Activated T-helper 2 cell treated with anti-CD3 and anti-CD28 coated beads, Interferon-gamma antibody, Interleukin-2, Interleukin-4, amounts not matched to agents 10 μg/mL and 5 μg/mL and 100 μg/mL, durations not matched to agents 14 hours and 24 hours and 36 hours (primary cell): ENCODE measurements around the gene NMB. TPM values are rescaled to one million over a fixed set of nuclear protein-coding genes. Genes with fewer than 3 reads are reported as not detected.

Source experiments
- DNase-seq: peaks from one replicate; pipeline ENCODE4 v3.0.0; 2021; ENCODE audit warnings: low spot score
- H3K27ac Mint-ChIP-seq: one replicate; pipeline ENCODE4 v1.8.0; 2021; ENCODE audit warnings: mixed read lengths
- H3K27me3 Mint-ChIP-seq: one replicate; pipeline ENCODE4 v1.8.0; 2021; ENCODE audit warnings: low read depth, mixed read lengths
- H3K36me3 Mint-ChIP-seq: one replicate; pipeline ENCODE4 v1.8.0; 2021; ENCODE audit warnings: low read depth, mixed read lengths
- H3K4me1 Mint-ChIP-seq: one replicate; pipeline ENCODE4 v1.8.0; 2021; ENCODE audit warnings: low read depth, mixed read lengths
- H3K4me3 Mint-ChIP-seq: one replicate; pipeline ENCODE4 v1.8.0; 2021; ENCODE audit warnings: low read depth, mild to moderate bottlenecking, moderate library complexity, mixed read lengths
- H3K9me3 Mint-ChIP-seq: one replicate; pipeline ENCODE4 v1.8.0; 2021; ENCODE audit warnings: mixed read lengths
- intact Hi-C: fragments of 100-400 bp; cut with micrococcal nuclease; formaldehyde crosslinking; loops from one replicate; pipeline ENCODE4 v1.15.1; 2023
- total RNA-seq: library from RNA; stranded (reverse); gene quantifications from 2 replicates; pipeline ENCODE4 v1.2.3, GENCODE V29; 2022

NMB gene
- total RNA-seq, 1 donor from 2014 or later: 2.5 TPM

GRCh38 chr15:84629033-84629432, 29.0 kb downstream of the NMB start:
- intact Hi-C loops: no loop called here
- peaks cover 9% of the 10 kb centered on the region for H3K9me3 Mint-ChIP-seq
- H3K27ac Mint-ChIP-seq: no peak overlapping the region
- H3K27me3 Mint-ChIP-seq: no peaks in the 10 kb centered on the region
- H3K4me1 Mint-ChIP-seq: peaks cover 17% of the 10 kb centered on the region
- H3K36me3 Mint-ChIP-seq: peaks cover 10% of the 10 kb centered on the region
- H3K4me3 Mint-ChIP-seq: no peak overlapping the region
- DNase-seq: no peak

- Mint-ChIP-seq H3K4me1 (peaks cover 2% of the 10 kb centered on the region), H3K9me3 (peaks cover 38% of the 10 kb centered on the region), H3K4me3 (no peak overlapping the region), H3K36me3 (peaks cover 42% of the 10 kb centered on the region), H3K27ac (no peak overlapping the region), H3K27me3 (no peaks in the 10 kb centered on the region)
- no peak for DNase-seq
- intact Hi-C loops: no loop called here
Measured at GRCh38 chr15:84625123-84625522, 32.9 kb downstream of the NMB start.

- intact Hi-C loops: no loop called here
- Mint-ChIP-seq H3K27ac (no peak overlapping the region), H3K36me3 (peaks cover 50% of the 10 kb centered on the region), H3K4me1 (no peaks in the 10 kb centered on the region), H3K27me3 (no peaks in the 10 kb centered on the region), H3K9me3 (peaks cover 45% of the 10 kb centered on the region), H3K4me3 (no peak overlapping the region)
- no peak for DNase-seq
Measured at GRCh38 chr15:84624359-84624758, 33.6 kb downstream of the NMB start.

GRCh38 chr15:84621358-84621979, 36.5 kb downstream of the NMB start:
- no peak overlapping the region for H3K4me3 Mint-ChIP-seq
- H3K27ac Mint-ChIP-seq: no peak overlapping the region
- DNase-seq: no peak
- no peaks in the 10 kb centered on the region for H3K4me1 Mint-ChIP-seq
- intact Hi-C loops: no loop called here
- peaks cover 50% of the 10 kb centered on the region for H3K9me3 Mint-ChIP-seq
- H3K36me3 Mint-ChIP-seq: peaks cover 59% of the 10 kb centered on the region
- no peaks in the 10 kb centered on the region for H3K27me3 Mint-ChIP-seq

GRCh38 chr15:84620626-84621025, 37.4 kb downstream of the NMB start:
- no peak overlapping the region for H3K27ac Mint-ChIP-seq
- peaks cover 50% of the 10 kb centered on the region for H3K9me3 Mint-ChIP-seq
- DNase-seq: no peak
- peaks cover 60% of the 10 kb centered on the region for H3K36me3 Mint-ChIP-seq
- H3K27me3 Mint-ChIP-seq: no peaks in the 10 kb centered on the region
- intact Hi-C loops: no loop called here
- H3K4me1 Mint-ChIP-seq: no peaks in the 10 kb centered on the region
- H3K4me3 Mint-ChIP-seq: no peak overlapping the region

- peaks cover 24% of the 10 kb centered on the region for H3K9me3 Mint-ChIP-seq
- intact Hi-C loops: no loop called here
- H3K4me1 Mint-ChIP-seq: no peaks in the 10 kb centered on the region
Measured at GRCh38 chr15:84616235-84616634, 41.8 kb downstream of the NMB start.

GRCh38 chr15:84611631-84612030, 46.4 kb downstream of the NMB start:
- intact Hi-C loops: no loop called here
- Mint-ChIP-seq H3K4me3 (no peak overlapping the region), H3K27ac (no peak overlapping the region), H3K4me1 (no peaks in the 10 kb centered on the region), H3K9me3 (no peaks in the 10 kb centered on the region), H3K36me3 (peaks cover 31% of the 10 kb centered on the region), H3K27me3 (no peaks in the 10 kb centered on the region)
- DNase-seq: no peak

More at GRCh38 chr15:84616235-84616634, 41.8 kb downstream of the NMB start:
- DNase-seq: no peak
- Mint-ChIP-seq H3K27me3 (no peaks in the 10 kb centered on the region), H3K27ac (no peak overlapping the region), H3K36me3 (peaks cover 36% of the 10 kb centered on the region), H3K4me3 (no peak overlapping the region)

- Mint-ChIP-seq H3K9me3 (no peaks in the 10 kb centered on the region), H3K36me3 (peaks cover 40% of the 10 kb centered on the region), H3K27ac (no peak overlapping the region), H3K4me1 (peaks cover 10% of the 10 kb centered on the region), H3K4me3 (no peak overlapping the region), H3K27me3 (no peaks in the 10 kb centered on the region)
- intact Hi-C loops: no loop called here
- DNase-seq: no peak
Measured at GRCh38 chr15:84609818-84610525, 48.0 kb downstream of the NMB start.

GRCh38 chr15:84608707-84609284, 49.2 kb downstream of the NMB start:
- DNase-seq: no peak
- peaks cover 47% of the 10 kb centered on the region for H3K36me3 Mint-ChIP-seq
- H3K4me1 Mint-ChIP-seq: peaks cover 14% of the 10 kb centered on the region
- no peak overlapping the region for H3K27ac Mint-ChIP-seq
- no peaks in the 10 kb centered on the region for H3K9me3 Mint-ChIP-seq
- intact Hi-C loops: no loop called here
- no peak overlapping the region for H3K4me3 Mint-ChIP-seq
- no peaks in the 10 kb centered on the region for H3K27me3 Mint-ChIP-seq

- Mint-ChIP-seq H3K4me1 (peaks cover 19% of the 10 kb centered on the region), H3K27me3 (no peaks in the 10 kb centered on the region), H3K36me3 (peaks cover 47% of the 10 kb centered on the region), H3K4me3 (no peak overlapping the region), H3K27ac (no peak overlapping the region), H3K9me3 (no peaks in the 10 kb centered on the region)
- DNase-seq: no peak
- intact Hi-C loops: no loop called here
Measured at GRCh38 chr15:84606653-84607120, 51.3 kb downstream of the NMB start.

- Mint-ChIP-seq H3K4me3 (peak overlapping the region; percentile 31), H3K27me3 (no peaks in the 10 kb centered on the region), H3K9me3 (no peaks in the 10 kb centered on the region), H3K36me3 (peaks cover 47% of the 10 kb centered on the region), H3K27ac (peak overlapping the region; percentile 63), H3K4me1 (peaks cover 19% of the 10 kb centered on the region)
- DNase-seq: no peak
- intact Hi-C loops: no loop called here
Measured at GRCh38 chr15:84605554-84605882, 52.5 kb downstream of the NMB start.
